Mesothelial cell of epicardium (in vitro differentiated cells): ENCODE data around the gene DGKH. TPM values are rescaled to one million over a fixed set of nuclear protein-coding genes. Genes with fewer than 3 reads are reported as not detected.
A peak's percentile ranks its signal among the peaks of the same experiment; 100 is the strongest.

Experiments
- DNase-seq, 2 experiments: peaks; one replicate each; pipeline ENCODE4 v3.0.0; 2021; ENCODE audit warnings: low spot score in 2 of 2; ENCODE audit not compliant: unreplicated experiment in 2 of 2
- H3K27ac Mint-ChIP-seq: 2 replicates; pipeline ENCODE4 v1.8.0; 2021; ENCODE audit warnings: mixed read lengths
- H3K27me3 Mint-ChIP-seq: 2 replicates; pipeline ENCODE4 v1.8.0; 2021; ENCODE audit warnings: low read depth, mixed read lengths
- H3K36me3 Mint-ChIP-seq: 2 replicates; pipeline ENCODE4 v1.8.0; 2021; ENCODE audit warnings: mixed read lengths
- H3K4me1 Mint-ChIP-seq: 2 replicates; pipeline ENCODE4 v1.8.0; 2021; ENCODE audit warnings: mixed read lengths
- H3K4me3 Mint-ChIP-seq: 2 replicates; pipeline ENCODE4 v1.8.0; 2021; ENCODE audit warnings: mild to moderate bottlenecking, moderate library complexity, mixed read lengths
- H3K9me3 Mint-ChIP-seq: 2 replicates; pipeline ENCODE4 v1.8.0; 2021; ENCODE audit warnings: mixed read lengths
- CTCF ChIP-seq: fragments of 200-600 bp; sonication (generic); IDR thresholded peaks from one replicate; pipeline ENCODE4 v1.5.0; 2021; ENCODE audit warnings: antibody characterized with exemption; ENCODE audit not compliant: unreplicated experiment
- total RNA-seq: library from RNA; stranded (reverse); gene quantifications from 3 replicates; pipeline ENCODE4 v1.2.1, GENCODE V29; 2021

DGKH gene
- total RNA-seq, 1 donor from 2014 or later = 9.2 TPM

DNA sequence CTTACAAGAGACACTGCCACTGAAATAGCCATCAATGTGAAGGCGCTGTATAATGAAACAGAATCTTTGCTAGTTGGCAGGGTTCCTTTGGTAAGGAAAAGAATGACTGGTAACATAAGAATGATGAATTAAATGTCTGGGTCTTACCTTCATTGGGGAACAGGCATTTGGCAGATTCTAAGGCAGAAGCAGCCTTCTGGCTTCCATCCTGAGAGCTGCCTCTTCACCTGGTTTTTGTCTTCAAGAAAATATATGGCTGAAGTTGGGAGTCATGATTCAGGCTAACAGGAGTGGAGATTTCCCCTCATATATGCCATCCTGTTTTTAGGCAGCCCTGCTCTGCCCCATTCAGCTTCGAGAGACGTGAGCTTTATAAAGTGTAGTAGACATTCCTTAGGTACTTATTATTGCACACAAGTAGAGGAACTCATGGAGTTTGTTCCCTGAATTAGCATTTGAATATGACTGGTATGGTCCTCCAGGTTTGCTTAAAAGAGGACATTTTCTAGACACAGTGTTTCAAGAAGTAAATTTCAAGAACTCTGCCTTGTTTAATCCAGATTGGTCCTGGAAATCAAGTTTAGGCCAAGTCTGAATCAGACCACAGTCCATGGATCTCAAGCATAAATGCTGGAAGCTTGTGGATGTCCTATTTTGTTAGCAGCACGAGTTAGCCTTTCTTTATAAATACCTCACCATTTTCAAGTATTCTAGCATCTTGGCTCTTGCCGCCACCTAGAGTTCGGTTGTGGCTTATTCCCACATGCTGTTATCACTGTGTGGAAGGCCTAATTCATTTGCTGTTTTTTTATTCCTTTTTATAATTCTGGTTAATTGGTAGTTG lies 167.4 kb downstream of the DGKH start:
- peaks cover 7% of the 10 kb centered on the region for H3K36me3 Mint-ChIP-seq
- no peak for TF ChIP-seq CTCF
- no peaks in the 10 kb centered on the region for H3K27me3 Mint-ChIP-seq
- no peaks in the 10 kb centered on the region for H3K9me3 Mint-ChIP-seq
- H3K4me1 Mint-ChIP-seq = peaks cover 7% of the 10 kb centered on the region
- H3K4me3 Mint-ChIP-seq = no peak overlapping the region
- no peak overlapping the region for H3K27ac Mint-ChIP-seq
- peak in 1 of 2 experiments; percentile 41 for DNase-seq

GRCh38 chr13:42216422-42216735 lies 167.9 kb downstream of the DGKH start:
- no peak for TF ChIP-seq CTCF
- no peak overlapping the region for H3K27ac Mint-ChIP-seq
- H3K36me3 Mint-ChIP-seq = peaks cover 4% of the 10 kb centered on the region
- H3K4me3 Mint-ChIP-seq = no peak overlapping the region
- H3K4me1 Mint-ChIP-seq = peaks cover 13% of the 10 kb centered on the region
- no peak for DNase-seq
- no peaks in the 10 kb centered on the region for H3K27me3 Mint-ChIP-seq
- H3K9me3 Mint-ChIP-seq = no peaks in the 10 kb centered on the region

- no peak for DNase-seq
- Mint-ChIP-seq H3K27me3 (no peaks in the 10 kb centered on the region), H3K4me3 (no peak overlapping the region), H3K36me3 (peaks cover 6% of the 10 kb centered on the region), H3K27ac (no peak overlapping the region), H3K4me1 (peaks cover 16% of the 10 kb centered on the region), H3K9me3 (no peaks in the 10 kb centered on the region)
- TF ChIP-seq CTCF = no peak
These were observed 170.1 kb downstream of the DGKH start for GRCh38 chr13:42218576-42218975.

GRCh38 chr13:42219051-42219450 lies 170.6 kb downstream of the DGKH start:
- DNase-seq = no peak
- Mint-ChIP-seq H3K4me3 (no peak overlapping the region), H3K9me3 (no peaks in the 10 kb centered on the region), H3K36me3 (peaks cover 6% of the 10 kb centered on the region), H3K27me3 (no peaks in the 10 kb centered on the region), H3K4me1 (peaks cover 16% of the 10 kb centered on the region), H3K27ac (no peak overlapping the region)
- no peak for TF ChIP-seq CTCF

GRCh38 chr13:42219876-42220275 lies 171.4 kb downstream of the DGKH start:
- DNase-seq = no peak
- Mint-ChIP-seq H3K27ac (no peak overlapping the region), H3K4me1 (peaks cover 13% of the 10 kb centered on the region), H3K4me3 (no peak overlapping the region), H3K36me3 (peaks cover 5% of the 10 kb centered on the region), H3K27me3 (no peaks in the 10 kb centered on the region), H3K9me3 (no peaks in the 10 kb centered on the region)
- no peak for TF ChIP-seq CTCF
